HG02759 (cell line): ENCODE measurements around the gene COLEC12.
"Not testable (repeated sequence)": the region's sequence is repeated elsewhere in the genome, so short reads cannot be mapped to it uniquely, and the experiment has no call there.

Source experiments
- ATAC-seq: cut with Tn5 transposase; IDR thresholded peaks from one replicate; pipeline ENCODE4 v1.9.1; 2021; ENCODE audit warnings: mild to moderate bottlenecking, moderate library complexity; ENCODE audit not compliant: unreplicated experiment

The COLEC12 gene

DNA sequence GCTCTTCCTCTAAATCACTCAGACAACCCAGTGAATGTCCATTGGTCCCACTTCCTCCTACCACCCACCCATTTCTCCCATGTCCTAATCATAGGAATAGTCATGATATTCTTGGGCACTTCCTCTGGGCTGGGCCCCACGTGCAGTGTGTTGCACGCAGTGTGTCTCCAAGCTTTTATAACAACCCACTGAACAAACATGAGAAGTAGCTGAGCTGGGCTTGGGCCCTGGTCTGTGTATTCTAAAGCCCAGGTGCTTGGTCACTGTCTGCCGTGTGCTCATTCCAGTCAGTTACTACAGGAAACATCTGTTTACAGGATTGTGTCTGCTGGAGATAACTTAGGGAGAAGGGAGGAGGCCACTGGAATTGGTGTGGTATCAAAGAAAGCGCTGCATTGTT is 168.5 kb downstream of the COLEC12 start:
- no peak for ATAC-seq

DNA sequence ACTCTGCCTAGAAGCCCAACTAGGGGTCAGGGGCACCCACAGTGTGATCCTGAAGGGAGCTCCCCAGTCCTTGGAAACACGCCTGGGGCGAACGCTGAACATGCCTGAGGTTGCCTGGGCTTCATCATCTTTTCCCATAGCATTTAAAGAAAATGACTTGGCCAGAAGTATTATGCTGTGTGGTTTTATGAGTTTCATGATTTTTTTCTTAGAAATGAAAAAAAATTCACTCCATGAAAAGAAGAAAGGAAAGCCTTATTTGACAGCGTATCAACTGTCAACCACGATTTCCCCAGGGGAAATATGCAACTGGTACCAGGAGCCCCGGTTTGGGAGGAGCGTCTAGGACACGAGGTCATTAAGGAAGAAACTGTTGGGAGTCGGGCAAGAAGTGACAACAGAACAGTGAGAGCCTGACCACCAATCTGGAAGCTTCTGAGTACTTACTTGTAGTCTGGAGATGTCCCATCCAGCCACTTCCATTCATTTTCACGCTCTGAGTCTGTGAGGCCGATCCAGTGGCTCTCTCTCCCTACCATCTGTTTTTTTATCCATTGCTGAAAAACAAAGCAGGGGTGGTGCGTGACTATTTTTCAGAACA is 169.2 kb downstream of the COLEC12 start:
- no peak for ATAC-seq

DNA sequence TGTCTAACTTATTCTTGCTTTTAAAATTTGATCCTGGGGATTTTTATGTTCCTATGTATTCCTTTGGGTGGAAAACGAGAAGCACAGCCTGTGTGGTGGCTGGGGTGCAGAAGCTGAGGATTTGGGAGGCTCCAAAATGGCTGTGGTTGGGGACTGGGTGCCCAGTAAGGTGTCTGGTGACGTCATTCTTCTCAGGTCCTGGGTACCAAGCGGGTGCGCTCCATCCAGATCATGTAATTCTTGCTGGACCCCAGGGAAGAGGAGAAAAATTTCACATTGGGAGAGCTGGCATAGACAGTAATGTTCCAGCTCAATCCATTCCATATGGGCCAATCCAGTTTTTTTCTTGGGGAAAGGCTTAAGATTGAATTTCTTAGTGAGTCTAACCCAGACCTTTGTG is 171.6 kb downstream of the COLEC12 start:
- no peak for ATAC-seq

DNA sequence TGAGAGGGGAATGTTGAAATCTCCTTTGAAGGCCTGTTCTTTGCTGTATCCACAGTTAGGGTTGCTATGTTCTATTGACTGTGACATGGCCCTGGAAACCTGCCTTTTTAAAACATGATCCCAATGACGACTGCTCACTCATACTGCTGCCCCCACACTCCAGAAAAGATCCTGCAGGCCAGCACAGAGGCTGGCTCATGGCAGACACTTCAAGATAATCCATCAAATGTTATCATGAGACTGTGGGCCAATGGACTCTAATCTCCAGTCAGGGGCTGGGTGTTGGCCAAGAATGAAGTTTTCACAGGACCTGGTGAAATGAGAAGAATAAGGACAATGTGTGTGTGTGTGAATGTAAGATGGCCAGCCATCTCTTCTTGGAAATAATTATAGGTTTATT is 173.7 kb downstream of the COLEC12 start:
- no peak for ATAC-seq

DNA sequence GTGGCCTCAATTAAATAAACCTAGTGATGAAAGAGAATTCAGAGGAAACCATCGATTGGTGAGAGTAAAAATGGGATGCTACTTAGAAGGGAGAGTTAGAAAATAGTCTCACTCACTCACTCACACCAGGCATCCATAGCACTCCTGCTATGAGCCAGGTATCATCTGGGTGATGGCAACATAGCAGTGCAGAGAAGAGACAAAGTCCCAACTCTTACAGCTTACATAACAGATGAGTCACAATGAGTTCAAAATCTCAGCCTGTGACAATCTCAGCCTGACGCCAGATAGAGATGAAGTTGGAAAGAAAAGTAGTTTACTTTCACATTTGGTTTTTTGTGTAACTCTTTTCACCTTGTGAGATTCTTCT is 177.3 kb downstream of the COLEC12 start:
- ATAC-seq: no peak

DNA sequence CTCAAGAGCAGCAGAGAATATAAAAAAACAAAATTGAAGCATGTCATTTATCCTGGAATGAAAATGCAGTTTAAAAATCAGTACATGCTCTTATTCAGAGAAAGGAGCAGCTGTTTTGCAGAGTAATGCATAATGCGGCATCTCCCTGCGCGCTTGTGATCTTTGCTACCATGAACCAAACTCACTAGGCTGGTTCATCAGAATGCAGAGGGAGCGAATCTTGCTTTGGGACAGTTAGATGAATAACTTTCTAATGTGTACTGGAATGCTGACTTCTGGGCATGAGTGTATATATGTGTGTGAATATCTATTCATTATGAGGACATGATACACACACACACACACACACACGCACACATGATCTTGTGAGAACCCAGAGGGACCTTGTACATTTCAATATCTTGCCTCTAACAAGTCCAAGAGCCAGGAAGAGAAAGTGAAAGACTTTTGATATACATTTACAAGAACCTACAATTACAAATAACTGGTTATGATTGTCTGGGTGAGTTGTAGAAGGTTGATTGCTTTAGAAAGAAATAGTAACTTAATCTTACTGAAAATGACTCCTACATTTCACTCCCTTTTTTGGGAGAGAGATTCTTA is 178.5 kb downstream of the COLEC12 start:
- no peak for ATAC-seq

DNA sequence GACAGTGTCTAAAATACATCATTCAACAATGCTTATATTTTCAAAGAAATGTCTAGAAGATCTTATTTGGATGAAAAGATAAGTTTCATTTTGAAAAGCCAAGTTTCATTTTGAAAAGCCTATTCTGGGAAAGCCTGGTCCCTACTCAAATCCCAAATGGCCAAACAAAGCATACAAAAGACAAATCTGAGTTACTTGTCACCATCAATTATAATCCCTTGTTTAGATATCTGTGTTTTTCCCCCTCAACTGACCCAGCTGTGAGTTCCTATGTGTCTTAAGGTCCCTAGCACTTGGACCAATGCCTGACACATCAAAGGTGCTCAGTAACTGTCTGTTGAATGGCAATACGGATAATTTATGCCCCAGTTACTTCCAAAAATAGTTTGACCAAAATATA is 180.3 kb downstream of the COLEC12 start:
- no peak for ATAC-seq

DNA sequence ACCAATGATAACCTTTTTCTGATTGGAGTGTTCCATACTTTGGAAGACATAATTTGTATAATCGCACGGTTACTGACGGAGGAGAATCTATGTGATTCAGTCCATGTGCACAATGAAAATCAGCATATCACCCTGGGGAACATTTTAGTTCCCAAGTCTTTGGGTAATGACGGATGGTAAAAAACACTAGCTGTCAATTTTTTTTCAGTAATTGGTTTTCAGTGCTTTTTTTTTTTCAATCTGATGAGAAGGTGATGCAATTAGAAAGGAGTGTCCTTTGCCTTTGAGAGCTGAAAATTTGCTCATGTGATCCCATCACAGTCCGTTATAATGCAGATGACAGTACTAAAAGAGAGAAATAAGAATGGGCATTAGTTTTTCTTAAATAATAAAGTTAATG is 180.8 kb downstream of the COLEC12 start:
- ATAC-seq: no peak

DNA sequence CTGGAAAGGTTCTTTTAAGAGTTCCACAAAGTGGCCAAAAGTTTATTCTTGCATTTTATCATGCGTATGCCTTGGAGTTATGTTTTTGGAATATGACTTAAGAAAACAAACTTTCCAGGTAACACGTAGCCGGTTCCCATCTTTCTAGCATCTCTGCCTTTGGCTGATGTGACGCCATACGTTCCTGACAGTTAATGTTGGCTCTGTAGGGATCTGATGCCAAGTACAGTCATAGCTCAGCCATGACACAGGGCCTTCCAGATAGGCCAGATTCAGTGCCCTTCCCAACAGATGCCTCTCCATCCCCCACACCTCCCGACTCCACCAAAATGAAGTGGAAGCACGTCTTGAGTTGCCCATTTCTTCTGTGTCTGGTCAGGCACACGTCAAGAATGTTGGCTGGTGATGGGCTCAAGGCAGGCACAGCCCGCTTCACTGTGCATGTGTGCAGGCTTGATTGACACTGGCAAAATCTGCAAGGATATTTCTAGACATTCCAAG is 181.7 kb downstream of the COLEC12 start:
- ATAC-seq: no peak

DNA sequence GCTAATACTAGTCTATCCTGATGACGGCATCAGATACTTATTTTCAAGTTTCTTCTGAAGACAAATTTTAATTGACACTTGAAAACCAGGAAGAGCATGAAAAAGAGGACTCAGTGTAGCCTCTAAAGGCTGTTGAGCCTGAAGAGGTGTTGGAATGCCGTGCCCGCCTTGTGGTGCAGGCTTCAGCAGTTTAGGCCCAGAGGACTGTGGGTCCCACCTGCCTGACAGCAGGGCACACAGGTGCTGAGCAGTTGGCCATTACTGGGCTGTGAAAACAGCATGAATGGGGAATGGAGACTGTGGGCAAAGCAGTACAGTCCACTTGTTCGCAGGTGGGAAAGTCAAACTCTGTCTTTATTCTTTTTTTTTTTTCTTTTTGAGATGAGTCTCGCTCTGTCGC is 182.9 kb downstream of the COLEC12 start:
- ATAC-seq: no peak

DNA sequence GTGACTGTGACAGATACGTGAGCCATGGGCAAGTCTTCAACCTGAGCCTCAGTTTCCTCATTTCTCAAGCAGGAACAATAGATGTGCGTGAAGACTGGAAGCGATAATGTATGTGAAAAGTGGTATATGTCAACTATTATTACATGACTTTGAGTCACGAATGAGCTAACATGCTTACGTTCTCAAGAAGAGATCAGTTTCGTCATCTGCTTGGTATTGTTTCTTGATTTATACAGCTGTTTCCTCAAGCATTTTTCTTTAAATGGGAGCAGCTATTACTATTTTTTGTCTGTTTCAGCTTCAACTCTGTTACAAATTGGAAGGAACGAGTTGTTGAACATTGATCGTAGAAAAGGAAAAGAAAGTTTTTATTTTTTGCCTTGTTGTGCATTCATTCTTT is 184.1 kb downstream of the COLEC12 start:
- no peak for ATAC-seq

DNA sequence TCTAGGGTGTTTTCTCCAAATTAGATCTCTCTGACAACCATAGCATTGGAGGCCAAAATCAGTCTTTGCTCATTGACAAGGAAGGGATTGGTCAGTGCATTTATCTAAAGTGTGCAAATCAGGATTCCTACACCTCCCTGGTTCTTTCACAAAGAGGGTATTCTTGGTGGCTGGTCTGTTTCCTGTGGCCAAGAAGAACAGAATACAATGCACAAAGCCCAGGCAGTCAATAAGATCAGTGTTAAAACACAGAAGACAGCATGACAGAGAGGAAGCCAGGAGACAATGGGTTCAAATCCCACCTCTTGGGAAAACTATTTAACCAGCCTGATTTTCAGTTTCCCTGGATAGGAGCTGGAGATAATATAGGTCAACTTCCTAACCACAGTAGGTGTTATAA is 186.6 kb downstream of the COLEC12 start:
- no peak for ATAC-seq

DNA sequence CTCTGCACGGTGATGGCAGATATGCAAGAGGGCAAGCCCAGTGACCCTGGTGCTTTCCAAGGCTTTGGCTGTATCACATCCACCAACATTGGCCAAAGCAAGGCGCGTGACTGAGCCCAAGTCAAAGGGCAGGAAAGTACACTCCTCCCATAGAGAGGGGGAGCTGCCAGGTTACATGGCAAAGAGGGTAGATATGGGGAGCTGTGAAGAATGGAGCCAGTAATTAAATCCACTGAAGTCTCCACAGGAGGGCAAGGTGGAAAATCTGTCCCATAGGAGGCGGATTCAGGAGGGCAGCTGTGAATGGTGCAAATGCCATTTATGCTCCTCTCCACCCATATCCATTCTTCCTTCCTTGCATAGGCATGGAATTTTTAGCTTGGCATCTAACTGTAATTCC is 188.1 kb downstream of the COLEC12 start:
- ATAC-seq: no peak

DNA sequence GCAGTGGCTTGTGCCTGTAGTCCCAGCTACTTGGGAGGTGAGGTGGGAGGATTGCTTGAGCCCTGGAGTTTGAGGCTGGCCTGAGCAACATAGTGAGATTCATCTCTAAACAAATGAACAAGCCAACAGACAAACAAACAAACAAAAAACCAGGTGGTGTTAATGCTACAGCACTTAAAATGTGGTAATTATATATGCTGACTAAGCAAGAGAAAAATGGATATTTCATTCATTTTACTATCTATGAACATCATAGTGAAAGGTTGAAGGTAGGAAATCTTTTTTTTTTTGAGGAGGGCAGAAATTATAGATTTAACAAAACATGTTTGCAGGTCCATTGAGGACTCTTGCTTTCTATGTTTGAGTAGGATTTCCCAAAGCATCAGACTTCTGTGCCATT is 190.5 kb downstream of the COLEC12 start:
- no peak for ATAC-seq

DNA sequence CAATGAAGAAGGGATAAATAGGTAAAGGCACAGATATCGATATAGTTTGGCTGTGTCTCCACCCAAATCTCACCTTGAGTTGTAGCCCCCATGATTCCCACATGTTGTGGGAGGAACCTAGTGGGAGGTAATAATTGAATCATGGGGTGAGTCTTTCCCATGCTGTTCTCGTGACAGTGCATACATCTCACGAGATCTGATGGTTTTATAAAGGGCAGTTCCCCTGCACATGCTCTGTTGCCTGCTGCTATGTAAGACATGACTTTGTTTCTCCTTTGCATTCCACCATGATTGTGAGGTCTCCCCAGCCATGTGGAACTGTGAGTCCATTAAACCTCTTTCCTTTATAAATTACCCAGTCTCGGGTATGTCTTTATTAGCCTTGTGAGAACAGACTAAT is 192.4 kb downstream of the COLEC12 start:
- ATAC-seq: not testable (repeated sequence)

DNA sequence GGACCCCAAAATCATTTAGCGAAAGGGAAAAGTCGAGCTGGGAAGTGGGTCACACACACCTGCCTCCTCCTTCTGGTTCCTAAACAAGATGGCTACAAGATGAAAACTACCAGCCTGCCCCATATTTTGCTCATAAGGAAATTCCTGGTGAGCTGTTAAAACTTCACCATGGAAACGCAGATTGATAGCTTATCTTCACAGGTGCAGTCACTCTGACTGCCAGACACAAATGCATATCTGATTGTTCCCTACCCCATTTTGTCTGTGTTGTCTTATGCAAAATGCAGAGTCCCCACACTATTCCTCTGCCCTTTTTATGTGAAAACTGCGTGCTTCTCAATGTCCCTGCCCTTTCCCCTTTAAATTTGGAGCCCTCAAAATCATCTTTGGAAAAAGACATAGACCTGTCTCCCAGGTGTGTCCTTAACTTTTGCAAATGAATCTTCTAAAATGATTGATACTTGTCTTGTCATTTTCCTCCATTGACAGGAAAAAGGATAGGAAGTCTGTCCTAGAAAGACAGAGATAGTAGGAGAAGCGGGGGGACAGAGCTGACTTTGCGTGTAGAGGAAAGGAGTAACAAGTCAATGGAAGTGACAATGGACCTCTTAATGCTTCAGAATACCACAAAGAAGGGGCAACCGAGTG is 193.8 kb downstream of the COLEC12 start:
- no peak for ATAC-seq

DNA sequence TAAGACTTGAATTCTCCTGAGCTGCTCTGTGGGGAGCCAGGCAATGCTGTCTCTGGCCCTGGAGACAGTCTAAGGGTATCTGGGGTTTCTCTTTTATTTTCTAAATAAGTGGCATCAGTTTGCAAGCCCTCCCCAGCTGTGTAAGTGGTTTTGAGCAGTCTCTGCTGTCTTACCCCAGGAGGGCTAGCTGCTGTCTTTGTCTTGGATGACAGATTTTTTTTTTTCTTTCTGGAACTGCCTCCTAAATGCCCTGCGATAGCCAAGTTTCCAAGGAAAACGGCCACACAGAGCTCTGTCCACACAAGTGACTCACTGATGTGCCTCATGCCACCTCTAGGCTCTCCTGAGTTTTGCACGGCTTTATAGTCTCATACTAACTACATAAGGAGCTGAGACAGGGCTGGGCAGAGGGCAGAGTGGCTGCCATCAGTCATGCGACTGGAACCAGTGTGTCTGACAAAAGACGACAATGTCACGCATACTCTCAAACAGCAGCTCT is 195.4 kb downstream of the COLEC12 start:
- ATAC-seq: no peak

DNA sequence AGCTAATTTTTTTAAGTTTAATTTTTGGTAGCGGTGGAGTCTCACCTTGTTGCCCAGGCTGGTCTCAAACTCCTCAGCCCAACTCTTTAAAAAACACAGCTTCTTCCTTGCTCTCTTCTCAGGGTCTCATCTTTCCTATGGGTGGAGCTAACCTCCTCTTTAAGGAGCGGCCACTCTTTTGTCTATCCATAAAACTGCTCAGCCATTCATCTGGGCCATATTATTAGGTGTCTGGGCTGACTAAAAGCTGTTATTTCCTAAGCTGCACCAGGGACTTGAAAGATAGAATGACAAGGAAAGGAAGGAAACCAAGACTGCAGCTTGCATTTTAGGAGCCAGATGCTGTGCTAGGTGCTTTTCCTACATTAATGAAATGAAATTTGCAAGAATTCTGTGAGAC is 196.9 kb downstream of the COLEC12 start:
- ATAC-seq: no peak

DNA sequence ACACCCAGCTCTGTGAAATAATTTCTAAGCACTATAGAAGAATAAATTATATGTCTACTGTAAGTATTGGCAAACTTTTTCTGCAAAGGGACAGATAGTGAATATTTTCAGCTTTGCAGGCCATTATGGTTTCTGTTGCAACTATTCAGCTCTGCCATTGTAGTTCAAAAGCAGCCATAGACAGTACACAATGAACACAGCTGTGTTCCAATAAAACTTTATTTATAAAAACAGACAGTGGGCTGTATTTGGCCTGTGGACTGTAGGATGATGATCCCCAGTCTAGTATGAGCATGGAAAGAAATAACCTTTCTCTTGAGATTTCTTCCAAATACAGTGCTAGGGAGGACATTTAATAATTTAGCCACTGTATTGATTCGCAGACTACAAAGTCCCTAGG is 197.5 kb downstream of the COLEC12 start:
- no peak for ATAC-seq

DNA sequence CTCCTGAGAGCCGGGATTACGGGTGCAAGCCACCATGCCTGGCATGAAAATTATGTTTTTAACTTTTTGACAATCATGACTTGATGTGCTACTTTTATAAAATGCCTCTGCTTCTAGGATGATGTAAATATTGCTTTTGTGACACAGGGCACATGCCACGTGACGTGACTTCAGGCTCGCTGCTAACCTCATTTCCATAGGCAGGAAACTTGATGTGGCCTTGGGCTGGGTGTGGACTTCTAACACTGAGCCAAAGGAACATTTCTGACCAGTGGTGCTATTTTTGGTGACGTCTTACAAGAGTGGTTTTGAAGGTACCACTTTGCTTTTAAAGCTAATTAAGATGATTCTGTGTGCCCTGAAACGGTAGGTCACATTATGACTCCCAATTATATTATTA is 198.4 kb downstream of the COLEC12 start:
- ATAC-seq: no peak

DNA sequence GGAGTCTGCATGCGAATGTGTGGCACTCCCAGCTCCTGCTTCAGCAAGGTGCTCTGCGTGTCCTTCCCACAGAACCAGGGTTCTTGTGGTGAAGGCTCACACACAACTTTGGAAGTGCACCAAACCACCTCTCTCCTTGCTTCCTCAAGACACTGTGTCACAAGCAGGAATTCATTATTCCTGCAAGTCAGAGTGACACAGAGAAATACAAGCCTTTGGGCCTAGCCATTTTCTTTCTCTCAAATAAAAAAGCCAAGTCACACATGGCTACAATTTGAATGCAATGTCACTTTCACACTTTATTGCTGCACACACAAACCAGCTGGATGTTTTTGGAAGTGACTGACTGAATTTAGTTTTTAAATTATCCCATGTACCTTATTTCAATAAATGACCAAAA is 202.6 kb downstream of the COLEC12 start:
- ATAC-seq: no peak

DNA sequence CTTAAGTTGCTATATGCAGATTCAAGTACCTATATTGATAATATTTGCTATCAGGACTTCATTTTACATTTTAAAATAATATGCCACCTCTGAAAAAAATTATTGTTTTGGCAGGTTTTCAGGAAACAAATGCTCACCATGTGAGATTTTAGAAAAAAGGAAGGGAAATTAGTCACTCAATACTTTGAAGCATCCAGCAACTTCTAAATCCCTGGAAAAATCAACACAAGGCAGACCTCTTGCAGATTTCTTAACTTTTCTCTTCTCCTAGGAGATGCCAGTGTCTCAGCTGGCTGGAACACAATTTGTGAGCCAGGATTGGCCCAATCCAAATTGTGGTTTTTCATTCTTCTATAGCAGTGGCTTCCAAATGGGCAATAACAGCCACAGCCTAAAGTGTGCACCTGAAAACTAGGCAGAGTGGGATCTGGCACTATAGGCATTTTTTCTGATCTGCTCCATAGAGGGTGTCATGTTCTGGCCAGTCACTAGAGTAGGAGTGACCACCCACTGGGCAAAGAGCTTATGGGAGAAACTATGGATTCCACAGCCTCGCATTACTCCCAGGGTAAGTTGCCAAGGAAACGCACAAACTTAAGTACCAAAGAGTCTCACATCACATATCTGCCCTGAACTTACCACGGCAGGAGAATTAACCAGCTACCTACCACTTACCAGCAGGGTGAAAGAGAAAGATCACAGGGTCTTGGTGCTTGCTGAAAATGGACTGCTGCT is 204.6 kb downstream of the COLEC12 start:
- no peak for ATAC-seq
